Keratinocyte (primary cell): ENCODE data around the gene CALML5.

Experiments used
- CTCF ChIP-seq, 3 experiments: IDR thresholded peaks in 1 of 3; conservative IDR thresholded peaks in 1 of 3; optimal IDR thresholded peaks in 1 of 3; 2 replicates in 2 of 3; 3 replicates in 1 of 3; pipeline versions ENCODE3 to v1.5.1; 2011; ENCODE audit warnings: low read length in 3 of 3, mild to moderate bottlenecking in 3 of 3, moderate library complexity in 2 of 3, control low read depth in 1 of 3, inconsistent platforms in 1 of 3; ENCODE audit not compliant: insufficient read depth in 2 of 3; ENCODE audit errors: extremely low read depth in 1 of 3
- EZH2 ChIP-seq: IDR thresholded peaks from one replicate; pipeline ENCODE4 v1.6.1; 2012; ENCODE audit warnings: inconsistent platforms, mild to moderate bottlenecking, low read length, moderate library complexity

GRCh38 chr10:5540080-5540479, 40.7 kb upstream of the CALML5 start:
- TF ChIP-seq CTCF (optimal IDR thresholded peaks at IDR 0.05 in 1 of 3, IDR thresholded peaks at IDR 0.05 in 1 of 3, conservative IDR thresholded peaks at IDR 0.05 in 1 of 3; ENCODE audit: extremely low read depth in 1 of 3, insufficient read depth in 2 of 3, low read length in 3 of 3), result no peak
- no peak for TF ChIP-seq EZH2
